ENCODE data around the gene SLC25A33. TPM values are rescaled to one million over a fixed set of nuclear protein-coding genes. Genes with fewer than 3 reads are reported as not detected.

SLC25A33 gene
- total and polyA plus RNA-seq, 2 of the 8 experiments (the other 6 are each of a cell fraction or from before 2014, with no cell fraction given): 7.8 to 12.8 TPM

- Histone ChIP-seq H3K4me1 (replicated peaks in 1 of 4; ENCODE audit: control insufficient read depth in 3 of 4, insufficient read depth in 4 of 4, low read length in 3 of 4) (peaks cover 0 to 40% (median 28%) of the 10 kb centered on the region in 4 experiments; a peak in 5 of 7 replicates), H2BK120ac (replicated peaks; ENCODE audit: low read depth, low read length) (no peak overlapping the region), H2BK20ac (ENCODE audit: low read length) (no peak overlapping the region), H3K23me2 (ENCODE audit: low read depth, low read length) (peaks cover 7% of the 10 kb centered on the region; the same call in 1 of the 2 replicates), H3K4ac (replicated peaks; ENCODE audit: insufficient read length, low read depth, low read length) (no peak overlapping the region), H3K14ac (ENCODE audit: insufficient read length) (no peak overlapping the region), H3K27me3 (replicated peaks in 1 of 4; ENCODE audit: control insufficient read depth in 3 of 4, extremely low read depth in 1 of 4, insufficient read depth in 3 of 4, low read length in 3 of 4) (no peaks in the 10 kb centered on the region), H3K18ac (ENCODE audit: extremely low read depth, low read length) (no peak overlapping the region), H3K79me1 (ENCODE audit: low read depth, low read length) (peaks cover 22% of the 10 kb centered on the region), H2AFZ (ENCODE audit: low read length) (no peak overlapping the region), H3K27ac (ENCODE audit: low read depth, low read length) (no peak overlapping the region), H3K4me3 (ENCODE audit: extremely low read depth in 1 of 4, insufficient read depth in 2 of 4, low read depth in 3 of 4, low read length in 4 of 4) (no peak overlapping the region), H4K8ac (ENCODE audit: extremely low read depth, insufficient read depth, low read length) (0 out of 2 replicates have a peak overlapping the region, but pooled peaks have one; percentile 20), H3K4me2 (ENCODE audit: insufficient read depth in 1 of 2, low read depth in 2 of 2, low read length in 2 of 2) (peak overlapping the region in 1 of 2 experiments; percentile 30; a peak in 1 of 4 replicates), H3K9ac (replicated peaks in 1 of 4; ENCODE audit: extremely low read depth in 1 of 4, low read depth in 3 of 4, low read length in 3 of 4) (no peak overlapping the region), H4K91ac (replicated peaks; ENCODE audit: insufficient read length, low read length) (no peak overlapping the region), H2BK12ac (ENCODE audit: low read depth, low read length) (no peak overlapping the region), H3K36me3 (ENCODE audit: control insufficient read depth in 2 of 4, insufficient read depth in 4 of 4, low read length in 3 of 4) (peaks cover 0 to 5% (median 2%) of the 10 kb centered on the region in 4 experiments; a peak in 4 of 8 replicates), H3K23ac (ENCODE audit: insufficient read length) (no peak overlapping the region), H2BK15ac (ENCODE audit: low read length) (no peak overlapping the region), H3K79me2 (ENCODE audit: control insufficient read depth in 1 of 2, insufficient read depth in 2 of 2, low read length in 2 of 2) (peaks cover 11 to 70% of the 10 kb centered on the region in 2 experiments; a peak in 3 of 4 replicates), H4K20me1 (replicated peaks in 1 of 2; ENCODE audit: control insufficient read depth in 1 of 2, insufficient read depth in 2 of 2, low read length in 2 of 2) (peaks cover 37 to 43% of the 10 kb centered on the region in 2 experiments), H3K56ac (replicated peaks; ENCODE audit: insufficient read length, low read depth, low read length) (no peak overlapping the region), H3K9me3 (ENCODE audit: insufficient read depth in 2 of 2, low read depth in 1 of 2, low read length in 1 of 2) (no peaks in the 10 kb centered on the region), H4K5ac (ENCODE audit: insufficient read length, low read depth, low read length) (no peak overlapping the region), H2BK5ac (ENCODE audit: low read depth, low read length) (no peak overlapping the region), H2AK5ac (ENCODE audit: low read depth, low read length) (no peak overlapping the region)
- FAIRE-seq (no peak), DNase-seq (ENCODE audit: low read depth in 1 of 2, low spot score in 2 of 2) (no peak)
- ChIA-PET CTCF (ENCODE audit: partially characterized antibody) (interaction anchor here (0.6 to 6.1 kb wide), 12 partner anchors 14 to 325 kb away, joined by 3 to 44 read pairs (median 4); no protein-coding TSS in a partner anchor), POLR2A (ENCODE audit: partially characterized antibody) (interaction anchor here (0.9 to 1.9 kb wide), 5 partner anchors 14 to 125 kb away, joined by 3 to 5 read pairs (median 4); no protein-coding TSS in a partner anchor)
- WGBS, 2 experiments (ENCODE audit: extremely low coverage in 1 of 2, insufficient coverage in 1 of 2, insufficient read length in 1 of 2, insufficient replicate concordance in 2 of 2, low coverage in 1 of 2, low lambda C conversion rate in 2 of 2, missing lambda C conversion rate in 1 of 2): 91% methylated on average over 14 of the region's 16 CpGs; no CpG with 5 or more reads in 1 of the 2 experiments
- TF ChIP-seq MAX (IDR thresholded peaks at IDR 0.05) (no peak), YY1 (IDR thresholded peaks at IDR 0.05; ENCODE audit: low read depth, low read length) (no peak), JUN (IDR thresholded peaks at IDR 0.05; ENCODE audit: low read depth, low read length) (no peak), RBBP5 (IDR thresholded peaks at IDR 0.05; ENCODE audit: borderline replicate concordance, low read depth, low read length) (no peak), POLR2A (IDR thresholded peaks at IDR 0.05; ENCODE audit: control extremely low read depth in 1 of 2, low read depth in 2 of 2, low read length in 2 of 2) (no peak), EZH2 (IDR thresholded peaks at IDR 0.05; ENCODE audit: low read depth, low read length, severe bottlenecking) (no peak), CHD1 (IDR thresholded peaks at IDR 0.05; ENCODE audit: low read depth, low read length) (no peak), ZNF274 (IDR thresholded peaks at IDR 0.05; ENCODE audit: borderline replicate concordance, extremely low read depth, low read length) (no peak), KDM5A (IDR thresholded peaks at IDR 0.05; ENCODE audit: low read length) (no peak)
These were observed 53.3 kb downstream of the SLC25A33 start for GRCh38 chr1:9592510-9593075.

Measured in H1 (cell line).